GM18499 (cell line): ENCODE measurements around the gene C9orf152.
"Not testable (repeated sequence)": the region's sequence is repeated elsewhere in the genome, so short reads cannot be mapped to it uniquely, and the experiment has no call there.

Source experiments
- ATAC-seq: cut with Tn5 transposase; IDR thresholded peaks from one replicate; pipeline ENCODE4 v1.9.1; 2021; ENCODE audit warnings: moderate number of reproducible peaks; ENCODE audit not compliant: insufficient read depth, unreplicated experiment

Gene C9orf152

DNA sequence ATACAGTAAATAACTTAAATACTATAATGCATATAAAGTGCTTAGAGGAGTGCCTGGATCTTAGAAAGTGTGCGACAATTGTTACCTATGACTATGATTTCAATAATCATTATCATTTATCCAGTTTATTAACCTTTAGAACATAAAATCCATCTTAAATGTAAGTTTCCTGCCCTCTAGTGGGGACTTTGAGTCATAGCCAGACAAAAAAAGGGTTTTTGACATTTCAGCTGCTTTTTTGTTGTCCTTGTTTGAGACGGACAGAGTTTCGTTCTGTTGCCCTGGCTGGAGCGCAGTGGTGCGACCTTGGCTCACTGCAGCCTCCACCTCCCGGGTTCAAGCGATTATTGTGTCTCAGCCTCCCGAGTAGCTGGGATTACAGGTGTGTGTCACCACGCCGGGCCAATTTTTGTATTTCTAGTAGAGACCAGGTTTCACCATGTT is 9.7 kb upstream of the C9orf152 start:
- no peak for ATAC-seq

- no peak for ATAC-seq
These were observed 6.8 kb upstream of the C9orf152 start for GRCh38 chr9:110214586-110215355.

DNA sequence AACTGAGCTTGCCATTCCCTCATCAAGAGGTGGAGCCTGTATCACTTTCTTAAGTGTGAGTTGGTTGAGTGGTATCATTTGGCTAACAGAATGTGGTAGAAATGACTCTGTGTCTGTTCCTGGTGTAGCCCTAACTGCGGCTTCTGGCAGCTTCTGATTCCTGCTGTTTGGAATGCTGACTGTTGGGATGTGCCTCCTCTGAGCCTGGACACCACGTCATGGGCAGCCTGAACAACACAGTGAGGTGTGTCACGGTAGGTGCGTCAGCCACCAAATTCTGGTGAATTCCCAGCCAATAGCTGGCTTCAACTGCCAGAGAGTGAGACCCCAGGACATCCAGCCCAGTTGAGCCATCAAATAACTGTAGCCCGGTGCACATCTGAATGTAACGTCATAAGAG is 6.1 kb upstream of the C9orf152 start:
- ATAC-seq: no peak

DNA sequence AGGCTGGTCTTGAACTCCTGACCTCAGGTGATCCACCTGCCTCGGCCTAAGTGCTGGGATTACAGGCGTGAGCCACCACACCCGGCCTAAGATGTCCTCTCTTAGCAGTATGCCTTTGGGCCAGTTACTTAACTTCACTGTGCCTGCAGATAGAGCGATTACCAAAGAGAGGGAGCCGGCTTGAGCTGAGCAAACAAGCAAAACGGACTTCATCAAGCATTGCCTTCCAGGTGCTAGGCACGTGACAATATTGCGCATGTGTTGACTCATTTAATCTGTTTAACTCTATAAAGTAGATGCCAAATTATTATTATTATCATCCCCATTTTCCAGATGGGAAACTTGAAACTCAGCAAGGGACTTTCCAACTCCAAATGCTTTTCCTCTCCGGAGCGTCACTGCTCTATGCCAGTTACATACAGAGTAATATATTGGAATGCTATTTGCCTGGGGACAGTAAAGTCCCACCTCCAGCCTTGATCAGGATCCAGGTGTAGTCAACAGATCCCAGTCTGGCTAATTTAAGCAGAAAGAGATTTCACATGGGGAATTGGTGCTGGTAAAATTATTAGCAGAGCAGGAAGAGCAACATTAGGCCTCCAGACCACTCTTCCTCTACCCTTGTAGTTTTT is 5.6 kb upstream of the C9orf152 start:
- no peak for ATAC-seq

DNA sequence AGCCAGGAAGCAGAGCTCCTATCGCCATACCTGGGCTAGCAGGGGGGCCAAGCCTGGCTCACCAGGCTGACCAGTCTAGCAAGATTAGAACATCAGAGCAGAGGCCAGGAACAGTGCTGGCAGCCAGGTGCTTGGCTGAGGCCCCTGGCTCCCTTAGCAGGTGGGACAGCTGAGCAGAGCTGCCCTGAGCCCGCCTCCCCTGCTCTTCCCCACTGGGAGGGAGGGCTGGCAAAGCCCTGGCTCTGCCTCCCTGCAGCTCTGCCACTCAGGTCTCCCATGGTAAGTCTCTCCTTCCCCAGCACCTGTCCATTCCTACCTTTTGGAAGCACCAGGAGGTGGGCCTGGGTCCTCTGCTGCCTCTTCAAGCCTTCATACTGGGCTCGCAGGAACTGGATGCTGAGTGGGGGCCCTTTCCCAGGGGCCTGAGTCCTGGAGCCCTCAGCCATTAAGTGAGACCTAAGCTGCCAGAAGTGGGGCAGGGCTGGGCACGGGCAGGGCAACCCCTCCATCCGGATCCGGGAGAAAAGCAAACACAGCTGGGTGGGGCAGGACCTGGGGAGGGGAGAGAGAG is 803 bp downstream of the C9orf152 start:
- ATAC-seq: no peak

DNA sequence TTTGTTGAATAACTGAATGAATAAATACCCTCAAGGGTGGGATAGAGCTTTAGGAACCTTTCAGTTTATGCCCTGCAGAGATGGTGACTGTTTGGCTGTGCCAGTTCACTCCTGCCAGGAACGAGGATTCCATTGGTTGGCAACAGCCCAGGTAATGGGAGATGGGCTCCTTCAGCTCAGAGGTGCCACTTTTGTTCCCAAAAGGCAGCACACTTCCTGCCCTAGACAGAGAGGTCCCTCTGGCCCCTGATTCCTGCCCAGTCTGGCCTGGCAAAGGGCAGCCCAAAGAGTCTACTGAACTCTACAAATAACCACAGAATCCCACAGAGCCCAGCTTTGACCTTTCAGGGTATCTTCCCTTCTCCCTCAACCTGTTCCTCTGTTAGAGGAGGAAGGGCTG is 1.6 kb downstream of the C9orf152 start:
- no peak for ATAC-seq

DNA sequence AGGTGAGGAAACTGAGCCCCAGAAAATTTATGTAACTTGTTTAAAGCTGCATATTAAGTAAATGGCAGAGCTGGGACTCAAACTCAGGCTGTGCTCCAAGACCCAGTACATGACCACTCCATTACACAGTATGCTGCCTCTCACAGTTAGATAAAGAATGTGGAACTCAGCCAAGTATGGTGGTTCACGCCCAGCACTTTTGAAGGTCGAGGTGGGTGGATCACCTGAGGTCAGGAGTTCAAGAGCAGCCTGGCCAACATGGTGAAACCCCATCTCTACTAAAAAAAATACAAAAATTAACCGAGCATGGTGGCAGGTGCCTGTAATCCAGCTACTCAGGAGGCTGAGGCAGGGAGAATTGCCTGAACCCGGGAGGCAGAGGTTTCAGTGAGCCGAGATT is 2.3 kb downstream of the C9orf152 start:
- not testable (repeated sequence) for ATAC-seq

DNA sequence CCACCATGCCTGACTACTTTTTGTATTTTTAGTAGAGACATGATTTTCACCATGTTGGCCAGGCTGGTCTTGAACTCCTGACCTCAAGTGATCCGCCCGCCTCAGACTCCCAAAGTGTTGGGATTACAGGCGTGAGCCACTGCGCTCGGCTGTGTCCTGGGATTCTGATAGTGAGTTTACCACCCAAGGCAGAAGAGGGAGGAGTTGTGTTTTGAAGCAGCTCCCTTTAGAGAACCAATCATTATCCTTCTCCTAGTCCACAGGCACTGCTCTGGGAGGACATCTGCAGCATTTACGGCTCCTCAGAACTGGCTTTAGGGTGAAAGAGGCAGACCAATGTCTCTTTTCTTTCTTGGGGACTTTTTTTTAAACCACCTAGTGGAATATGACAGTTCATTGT is 5.7 kb downstream of the C9orf152 start:
- ATAC-seq: no peak

- no peak for ATAC-seq
These were observed 8.3 kb downstream of the C9orf152 start for GRCh38 chr9:110199643-110200042.

DNA sequence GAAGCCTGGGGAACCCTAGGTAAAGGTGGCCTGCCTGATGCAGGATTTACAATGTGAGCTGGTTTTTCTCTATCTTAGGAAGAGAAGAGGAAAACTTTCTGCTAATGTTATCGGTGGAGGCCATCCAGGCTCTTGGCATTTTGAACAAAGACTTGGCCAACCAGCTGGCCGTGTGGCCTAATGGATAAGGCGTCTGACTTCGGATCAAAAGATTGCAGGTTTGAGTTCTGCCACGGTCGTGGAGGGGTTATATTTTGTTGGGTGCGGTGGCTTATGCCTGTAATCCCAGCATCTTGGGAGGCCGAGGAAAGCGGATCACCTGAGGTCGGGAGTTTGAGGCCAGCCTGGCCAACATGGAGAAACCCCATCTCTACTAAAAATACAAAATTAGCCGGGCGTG is 9.6 kb downstream of the C9orf152 start:
- ATAC-seq: no peak

GRCh38 chr9:110197330-110198187 is 10.4 kb downstream of the C9orf152 start:
- ATAC-seq: no peak

GRCh38 chr9:110196084-110196499 is 11.9 kb downstream of the C9orf152 start:
- not testable (repeated sequence) for ATAC-seq

- no peak for ATAC-seq
These were observed 15.3 kb downstream of the C9orf152 start for GRCh38 chr9:110192531-110193261.

DNA sequence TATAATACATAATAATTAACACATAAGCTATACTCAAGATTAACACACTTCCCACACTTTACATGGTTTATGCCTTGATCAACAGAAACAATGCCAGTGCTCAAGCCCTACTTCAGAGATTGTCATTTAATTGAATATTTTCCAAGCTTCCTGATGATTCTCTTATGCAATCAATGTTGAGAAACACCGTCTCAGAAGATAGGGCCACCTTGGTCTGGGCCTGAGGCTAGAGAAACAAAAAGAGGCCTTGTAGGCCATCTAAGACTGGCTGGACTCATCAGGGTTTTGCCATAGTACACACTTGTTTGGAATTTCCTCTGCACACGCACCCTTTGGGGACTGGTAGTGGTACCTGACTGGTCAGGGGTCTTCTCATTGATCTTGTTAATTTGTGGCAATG is 16.3 kb downstream of the C9orf152 start:
- ATAC-seq: no peak

DNA sequence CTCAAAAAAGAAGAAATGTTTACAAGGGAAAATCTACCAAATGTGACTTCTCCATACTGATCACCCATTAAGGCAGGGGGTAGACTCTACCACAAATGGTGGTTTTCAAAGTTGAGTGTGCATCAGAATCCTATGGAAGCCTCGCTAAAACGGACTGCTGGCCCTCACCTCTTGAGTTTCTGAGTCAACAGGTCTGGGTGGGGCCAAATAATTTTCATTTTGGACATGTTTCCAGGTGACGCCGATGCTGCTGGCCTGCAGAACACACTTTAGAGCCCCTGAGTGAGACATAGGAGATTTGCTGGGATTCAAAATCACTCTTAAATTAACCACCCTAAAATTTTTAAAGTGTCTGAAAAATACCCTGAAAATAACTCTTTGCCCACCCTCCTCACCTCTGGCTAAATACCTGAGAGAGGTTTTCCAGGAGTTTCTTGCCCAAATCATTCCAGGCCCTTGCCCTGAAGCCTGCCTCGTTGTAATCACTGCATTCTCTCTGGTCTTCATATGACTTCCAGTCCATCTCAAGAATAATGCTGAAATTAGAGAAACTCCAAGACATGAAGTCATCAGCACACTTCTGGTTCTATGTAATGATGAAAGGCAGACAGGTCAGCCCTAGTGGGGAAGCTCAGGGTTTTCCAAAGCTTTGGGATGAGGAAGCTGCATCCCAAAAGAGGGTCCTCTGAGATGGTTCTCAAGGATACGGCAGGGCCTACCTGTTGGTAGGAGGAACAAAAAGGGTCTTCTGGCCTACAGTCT is 18.2 kb downstream of the C9orf152 start:
- no peak for ATAC-seq

DNA sequence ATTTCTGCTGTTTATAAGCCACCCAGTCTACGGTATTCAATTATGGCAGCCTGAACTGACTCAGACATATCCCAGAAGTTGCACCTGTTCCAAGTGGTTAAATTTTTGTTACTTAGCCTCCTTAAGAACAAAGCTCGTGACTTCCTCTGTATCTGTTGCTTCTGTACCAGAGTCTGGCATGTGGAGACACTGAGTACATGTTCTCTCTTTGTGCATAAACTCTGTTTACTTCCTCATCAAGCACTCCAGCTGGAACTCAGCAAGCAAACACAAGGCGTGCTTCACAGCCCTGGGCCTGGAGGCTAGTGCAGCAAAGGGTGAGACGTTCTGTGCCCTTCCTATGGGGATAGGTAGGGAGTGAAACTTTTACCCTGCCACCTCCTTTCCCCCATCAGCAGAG is 19.0 kb downstream of the C9orf152 start:
- ATAC-seq: no peak

DNA sequence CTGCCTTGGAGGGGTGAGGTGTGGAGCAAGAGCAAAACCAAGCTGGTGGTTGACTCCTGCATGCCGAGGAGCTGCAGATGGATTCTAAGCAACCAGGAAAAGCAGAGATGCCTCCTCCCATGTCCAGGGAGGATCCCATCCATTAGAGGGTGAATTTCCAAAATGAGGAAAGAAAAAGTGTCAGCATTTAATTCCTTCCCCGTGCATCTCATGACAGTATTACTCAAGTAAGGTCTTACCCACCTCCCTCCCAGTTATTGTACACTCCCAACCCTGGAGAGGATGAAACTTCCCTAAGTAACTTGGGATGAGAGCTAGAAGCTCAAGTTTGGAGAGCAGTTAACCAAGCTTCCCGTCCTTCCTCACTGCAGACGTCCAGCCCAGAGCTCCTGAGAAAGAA is 19.9 kb downstream of the C9orf152 start:
- no peak for ATAC-seq

GRCh38 chr9:110187126-110187525 is 20.8 kb downstream of the C9orf152 start:
- ATAC-seq: no peak

- ATAC-seq: no peak
These were observed 21.7 kb downstream of the C9orf152 start for GRCh38 chr9:110186254-110186653.
